HG03039 (cell line): ENCODE data around the gene TLR4.

Experiments
- ATAC-seq: cut with Tn5 transposase; IDR thresholded peaks from one replicate; pipeline ENCODE4 v1.9.1; 2021; ENCODE audit warnings: mild to moderate bottlenecking, moderate library complexity; ENCODE audit not compliant: unreplicated experiment

Gene TLR4

GRCh38 chr9:117704024-117704575 is at the start of gene TLR4:
TSS of gene TLR4 (plus strand) at chr9:117704403. CDS start at chr9:117704473, 70 bp downstream.
- ATAC-seq: peak; percentile 98

- ATAC-seq: no peak
These were observed 48.2 kb upstream of the TLR4 start for GRCh38 chr9:117656002-117656401.

GRCh38 chr9:117662651-117663050 is 41.6 kb upstream of the TLR4 start:
- ATAC-seq: no peak

GRCh38 chr9:117664419-117664818 is 39.8 kb upstream of the TLR4 start:
- ATAC-seq: no peak

GRCh38 chr9:117665601-117666385 is 38.4 kb upstream of the TLR4 start:
- ATAC-seq: no peak

- ATAC-seq: no peak
These were observed 32.7 kb upstream of the TLR4 start for GRCh38 chr9:117671468-117671867.

GRCh38 chr9:117672369-117672768 is 31.8 kb upstream of the TLR4 start:
- no peak for ATAC-seq

GRCh38 chr9:117677572-117677971 is 26.6 kb upstream of the TLR4 start:
- ATAC-seq: no peak

- no peak for ATAC-seq
These were observed 25.3 kb upstream of the TLR4 start for GRCh38 chr9:117678871-117679270.

GRCh38 chr9:117679416-117679815 is 24.8 kb upstream of the TLR4 start:
- ATAC-seq: no peak

- ATAC-seq: no peak
These were observed 22.3 kb upstream of the TLR4 start for GRCh38 chr9:117681888-117682287.

- ATAC-seq: peak; percentile 83
These were observed 21.1 kb upstream of the TLR4 start for GRCh38 chr9:117682955-117683710.

- no peak for ATAC-seq
These were observed 16.7 kb upstream of the TLR4 start for GRCh38 chr9:117687532-117687931.

GRCh38 chr9:117691367-117691766 is 12.8 kb upstream of the TLR4 start:
- ATAC-seq: no peak

- no peak for ATAC-seq
These were observed 8.0 kb upstream of the TLR4 start for GRCh38 chr9:117696154-117696553.

GRCh38 chr9:117697046-117697445 is 7.2 kb upstream of the TLR4 start:
- ATAC-seq: no peak

- ATAC-seq: no peak
These were observed 666 bp upstream of the TLR4 start for GRCh38 chr9:117703537-117703936.

GRCh38 chr9:117704597-117704996 is 394 bp downstream of the TLR4 start:
- no peak for ATAC-seq

- no peak for ATAC-seq
These were observed 1.2 kb downstream of the TLR4 start for GRCh38 chr9:117705386-117705785.

GRCh38 chr9:117706421-117707116 is 2.4 kb downstream of the TLR4 start:
- ATAC-seq: no peak

- no peak for ATAC-seq
These were observed 3.4 kb downstream of the TLR4 start for GRCh38 chr9:117707561-117707960.
